NCI-H524 (cell line): Measurements from ENCODE around the gene NR2C2AP.

ENCODE experiments used
- DNase-seq, 2 experiments: peaks; one replicate each; lab custom pipeline; 2025; lab: John Stamatoyannopoulos, UW

The NR2C2AP gene

GRCh38 chr19:19214892-19215291 is 11.7 kb upstream of the NR2C2AP start:
- DNase-seq, result no peak

GRCh38 chr19:19214159-19214490 is 10.9 kb upstream of the NR2C2AP start:
- peak in 1 of 2 experiments; percentile 42 for DNase-seq

- no peak for DNase-seq
These were observed 10.4 kb upstream of the NR2C2AP start for GRCh38 chr19:19213426-19214158.

- DNase-seq, result no peak
These were observed 9.7 kb upstream of the NR2C2AP start for GRCh38 chr19:19212916-19213315.

- DNase-seq, result peak; percentile 38 to 73
These were observed 8.5 kb upstream of the NR2C2AP start, which contains the start of gene NCAN for GRCh38 chr19:19211499-19212420. Gene NCAN, plus strand, starts transcription at chr19:19211958. Its CDS starts 4,996 bp downstream, at chr19:19216954.

- peak; percentile 81 to 89 for DNase-seq
These were observed 6.2 kb upstream of the NR2C2AP start for GRCh38 chr19:19209372-19209771.

GRCh38 chr19:19207637-19208572 is 4.7 kb upstream of the NR2C2AP start:
- no peak for DNase-seq

- no peak for DNase-seq
These were observed 3.7 kb upstream of the NR2C2AP start for GRCh38 chr19:19206938-19207337.

- DNase-seq, result no peak
These were observed 2.5 kb upstream of the NR2C2AP start for GRCh38 chr19:19205416-19206410.

- DNase-seq, result no peak
These were observed 967 bp upstream of the NR2C2AP start for GRCh38 chr19:19204181-19204580.

GRCh38 chr19:19202707-19203011 is 555 bp downstream of the NR2C2AP start:
- no peak for DNase-seq

- no peak for DNase-seq
These were observed 1.2 kb downstream of the NR2C2AP start for GRCh38 chr19:19201697-19202630.

- no peak for DNase-seq
These were observed 9.3 kb downstream of the NR2C2AP start for GRCh38 chr19:19193926-19194325.

GRCh38 chr19:19192910-19193423 is 10.2 kb downstream of the NR2C2AP start:
- peak in 1 of 2 experiments; percentile 56 for DNase-seq

- DNase-seq, result peak; percentile 100
These were observed 10.9 kb downstream of the NR2C2AP start, which contains the start of the genes BORCS8 and RFXANK for GRCh38 chr19:19192078-19192882. Gene BORCS8, minus strand, starts transcription at chr19:19192152. Its CDS starts 35 bp downstream, at chr19:19192117. Gene RFXANK, plus strand, starts transcription at chr19:19192258. Its CDS starts 1,689 bp downstream, at chr19:19193947.

GRCh38 chr19:19191768-19192077 is 11.5 kb downstream of the NR2C2AP start:
- no peak for DNase-seq

GRCh38 chr19:19186742-19187141 is 16.5 kb downstream of the NR2C2AP start:
- no peak for DNase-seq
